ENCODE results near the gene CMTM3.
"Not testable (repeated sequence)": the region's sequence is repeated elsewhere in the genome, so short reads cannot be mapped to it uniquely, and the experiment has no call there.

Gene CMTM3

DNA sequence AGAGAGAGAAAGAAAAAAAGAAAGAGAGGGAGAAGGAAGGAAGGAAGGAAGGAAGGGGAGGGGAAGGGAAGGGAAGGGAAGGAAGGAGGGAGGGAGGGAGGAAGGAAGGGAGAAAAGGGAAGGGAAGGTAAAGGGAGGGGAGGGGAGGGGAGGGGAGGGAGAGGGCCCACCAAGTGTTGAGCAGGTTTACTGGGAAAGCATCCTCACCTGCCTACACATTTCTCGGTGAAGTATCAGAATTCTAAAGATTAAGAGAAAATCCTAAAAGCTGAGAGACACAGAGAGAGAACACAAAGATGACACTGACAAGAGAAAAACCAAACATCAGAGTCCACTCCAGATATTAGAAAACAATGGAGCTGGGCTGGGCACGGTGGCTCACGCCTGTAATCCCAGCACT lies 12.3 kb upstream of the CMTM3 start:
- H3K79me2 ChIP-seq (ENCODE audit: insufficient read depth, low read depth), result no peaks in the 10 kb centered on the region
- H3K4me2 ChIP-seq, result no peak overlapping the region
- no peak overlapping the region for H3K9ac ChIP-seq
- no peak overlapping the region for H3K4me3 ChIP-seq (IDR thresholded peaks at IDR 0.05; ENCODE audit: insufficient read depth, low read depth, low read length)
- TF ChIP-seq, protein P1, sequence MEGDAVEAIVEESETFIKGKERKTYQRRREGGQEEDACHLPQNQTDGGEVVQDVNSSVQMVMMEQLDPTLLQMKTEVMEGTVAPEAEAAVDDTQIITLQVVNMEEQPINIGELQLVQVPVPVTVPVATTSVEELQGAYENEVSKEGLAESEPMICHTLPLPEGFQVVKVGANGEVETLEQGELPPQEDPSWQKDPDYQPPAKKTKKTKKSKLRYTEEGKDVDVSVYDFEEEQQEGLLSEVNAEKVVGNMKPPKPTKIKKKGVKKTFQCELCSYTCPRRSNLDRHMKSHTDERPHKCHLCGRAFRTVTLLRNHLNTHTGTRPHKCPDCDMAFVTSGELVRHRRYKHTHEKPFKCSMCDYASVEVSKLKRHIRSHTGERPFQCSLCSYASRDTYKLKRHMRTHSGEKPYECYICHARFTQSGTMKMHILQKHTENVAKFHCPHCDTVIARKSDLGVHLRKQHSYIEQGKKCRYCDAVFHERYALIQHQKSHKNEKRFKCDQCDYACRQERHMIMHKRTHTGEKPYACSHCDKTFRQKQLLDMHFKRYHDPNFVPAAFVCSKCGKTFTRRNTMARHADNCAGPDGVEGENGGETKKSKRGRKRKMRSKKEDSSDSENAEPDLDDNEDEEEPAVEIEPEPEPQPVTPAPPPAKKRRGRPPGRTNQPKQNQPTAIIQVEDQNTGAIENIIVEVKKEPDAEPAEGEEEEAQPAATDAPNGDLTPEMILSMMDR (conservative IDR thresholded peaks at IDR 0.05; ENCODE audit: low read depth, low read length), result no peak
- H2AFZ ChIP-seq (ENCODE audit: low read depth), result no peak overlapping the region
- peaks cover 12% of the 10 kb centered on the region for H3K4me1 ChIP-seq (ENCODE audit: low read depth, poor library complexity, severe bottlenecking)
- H3K27ac ChIP-seq, result no peak overlapping the region
- H4K20me1 ChIP-seq (ENCODE audit: insufficient read depth), result no peaks in the 10 kb centered on the region
- peaks cover 7% of the 10 kb centered on the region; the same call in 1 of the 2 replicates for H3K27me3 ChIP-seq (ENCODE audit: insufficient read depth, low read depth)
- H3K36me3 ChIP-seq (ENCODE audit: insufficient read depth), result no peaks in the 10 kb centered on the region

DNA sequence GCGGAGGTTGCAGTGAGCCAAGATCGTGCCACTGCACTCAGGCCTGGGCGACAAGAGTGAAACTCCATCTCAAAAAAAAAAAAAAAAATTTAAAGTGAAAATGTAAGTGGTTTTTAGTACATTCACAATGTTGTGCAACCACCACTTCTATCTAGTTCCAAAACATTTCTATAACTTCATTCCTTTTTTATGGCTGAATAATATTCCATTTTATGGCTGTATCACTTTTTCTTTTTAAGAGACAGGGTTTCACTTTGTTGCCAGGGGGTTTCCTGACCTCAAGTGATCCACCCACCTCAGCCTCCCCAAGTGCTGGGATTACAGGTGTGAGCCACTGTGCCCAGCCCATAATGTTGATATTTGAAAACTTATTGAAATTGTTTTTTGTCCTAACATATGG lies 11.7 kb upstream of the CMTM3 start:
- Histone ChIP-seq H2AFZ (ENCODE audit: low read depth) (no peak overlapping the region), H3K27me3 (ENCODE audit: insufficient read depth, low read depth) (peaks cover 7% of the 10 kb centered on the region; the same call in 1 of the 2 replicates), H3K4me3 (IDR thresholded peaks at IDR 0.05; ENCODE audit: insufficient read depth, low read depth, low read length) (no peak overlapping the region), H3K79me2 (ENCODE audit: insufficient read depth, low read depth) (no peaks in the 10 kb centered on the region), H3K4me1 (ENCODE audit: low read depth, poor library complexity, severe bottlenecking) (peaks cover 12% of the 10 kb centered on the region), H3K27ac (no peak overlapping the region), H4K20me1 (ENCODE audit: insufficient read depth) (no peaks in the 10 kb centered on the region), H3K36me3 (ENCODE audit: insufficient read depth) (no peaks in the 10 kb centered on the region), H3K4me2 (no peak overlapping the region), H3K9ac (no peak overlapping the region)
- TF ChIP-seq, protein P1 (conservative IDR thresholded peaks at IDR 0.05; ENCODE audit: low read depth, low read length), result no peak

DNA sequence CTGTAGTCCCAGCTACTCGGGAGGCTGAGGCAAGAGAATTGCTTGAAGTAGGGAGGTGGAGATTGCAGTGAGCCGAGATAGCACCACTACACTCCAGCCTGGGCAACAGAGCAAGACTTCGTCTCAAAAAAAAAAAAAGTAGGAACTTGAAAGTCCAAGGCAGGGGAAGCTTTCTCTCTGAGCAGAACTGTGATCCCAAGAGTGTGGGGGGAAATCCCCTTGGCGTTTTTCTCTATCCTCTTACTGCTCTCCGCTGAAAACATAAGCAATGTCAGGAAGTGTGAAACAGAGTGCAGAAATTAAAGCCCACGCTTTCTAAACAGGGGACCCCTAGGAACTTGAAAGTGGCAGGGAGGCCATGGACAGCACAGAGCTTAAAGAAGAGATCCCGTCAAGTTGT lies 9.8 kb upstream of the CMTM3 start:
- TF ChIP-seq, protein P1 (conservative IDR thresholded peaks at IDR 0.05; ENCODE audit: low read depth, low read length), result no peak
- Histone ChIP-seq H4K20me1 (ENCODE audit: insufficient read depth) (no peaks in the 10 kb centered on the region), H3K27me3 (ENCODE audit: insufficient read depth, low read depth) (peaks cover 7% of the 10 kb centered on the region; the same call in 1 of the 2 replicates), H3K4me1 (ENCODE audit: low read depth, poor library complexity, severe bottlenecking) (peaks cover 9% of the 10 kb centered on the region), H3K79me2 (ENCODE audit: insufficient read depth, low read depth) (no peaks in the 10 kb centered on the region), H3K4me2 (no peak overlapping the region), H2AFZ (ENCODE audit: low read depth) (no peak overlapping the region), H3K27ac (no peak overlapping the region), H3K36me3 (ENCODE audit: insufficient read depth) (no peaks in the 10 kb centered on the region), H3K9ac (no peak overlapping the region), H3K4me3 (IDR thresholded peaks at IDR 0.05; ENCODE audit: insufficient read depth, low read depth, low read length) (no peak overlapping the region)

DNA sequence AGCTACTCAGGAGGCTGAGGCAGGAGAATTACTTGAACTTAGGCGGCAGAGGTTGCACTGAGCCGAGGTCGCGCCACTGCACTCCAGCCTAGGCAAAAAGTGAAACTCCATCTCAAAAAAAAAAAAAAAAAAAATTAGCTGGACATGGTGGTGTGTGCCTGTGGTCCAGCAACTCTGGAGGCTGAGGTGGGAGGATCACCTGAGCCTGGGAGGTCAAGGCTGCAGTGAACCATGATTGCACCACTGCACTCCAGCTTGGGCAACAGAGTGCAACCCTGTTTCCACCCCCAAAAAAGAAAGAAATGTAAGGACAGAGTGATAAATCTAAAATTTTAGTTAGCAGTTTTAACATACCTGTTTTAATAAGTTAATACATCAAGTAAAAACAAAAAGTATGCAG lies 7.9 kb upstream of the CMTM3 start:
- not testable (repeated sequence) for H3K4me2 ChIP-seq; H3K79me2 ChIP-seq (ENCODE audit: insufficient read depth, low read depth); H3K4me3 ChIP-seq (IDR thresholded peaks at IDR 0.05; ENCODE audit: insufficient read depth, low read depth, low read length); H4K20me1 ChIP-seq (ENCODE audit: insufficient read depth); H3K27ac ChIP-seq; H3K36me3 ChIP-seq (ENCODE audit: insufficient read depth); H2AFZ ChIP-seq (ENCODE audit: low read depth); H3K27me3 ChIP-seq (ENCODE audit: insufficient read depth, low read depth); H3K9ac ChIP-seq; H3K4me1 ChIP-seq (ENCODE audit: low read depth, poor library complexity, severe bottlenecking)

DNA sequence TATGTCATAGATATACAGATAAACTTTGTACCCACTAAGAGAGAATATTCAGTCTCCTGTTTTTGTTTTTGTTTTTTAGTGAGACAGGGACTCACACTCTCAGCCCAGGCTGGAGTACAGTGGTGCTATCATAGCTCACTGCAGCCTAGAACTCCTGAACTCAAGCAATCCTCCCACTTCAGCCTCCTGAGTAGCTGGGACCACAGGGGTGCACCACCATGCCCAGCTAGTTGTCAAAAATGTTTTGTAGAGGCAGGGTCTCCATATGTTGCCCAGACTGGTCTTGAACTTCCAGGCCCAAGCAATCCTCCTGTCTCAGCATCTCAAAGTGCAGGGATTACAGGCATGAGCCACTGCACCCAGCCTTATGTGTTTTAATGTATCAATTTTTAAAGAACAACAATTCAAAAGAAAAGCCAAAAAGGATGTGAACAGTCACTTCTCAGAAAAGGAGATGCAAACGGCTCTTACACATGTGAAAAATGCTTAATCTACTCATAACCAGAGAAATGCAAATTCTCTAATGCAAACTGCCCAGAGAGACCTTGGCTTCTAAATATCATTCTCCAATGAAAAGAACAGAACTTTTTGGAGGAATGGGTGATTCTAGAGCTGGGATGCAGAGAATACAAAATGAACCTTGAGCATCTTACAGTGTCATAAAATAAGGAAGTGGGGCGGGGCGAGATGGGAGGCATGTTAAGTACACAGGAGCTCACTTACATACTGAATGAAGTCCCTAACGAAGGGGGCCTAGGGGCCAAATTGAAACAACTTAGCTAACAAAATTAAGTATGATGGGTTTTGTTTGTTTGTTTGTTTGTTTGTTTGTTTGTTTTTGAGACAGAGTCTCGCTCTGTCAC lies 7.3 kb upstream of the CMTM3 start:
- TF ChIP-seq, protein P1 (conservative IDR thresholded peaks at IDR 0.05; ENCODE audit: low read depth, low read length), result no peak
- Histone ChIP-seq H4K20me1 (ENCODE audit: insufficient read depth) (no peaks in the 10 kb centered on the region), H3K36me3 (ENCODE audit: insufficient read depth) (no peaks in the 10 kb centered on the region), H3K4me1 (ENCODE audit: low read depth, poor library complexity, severe bottlenecking) (no peaks in the 10 kb centered on the region), H3K9ac (no peak overlapping the region), H3K27me3 (ENCODE audit: insufficient read depth, low read depth) (no peaks in the 10 kb centered on the region; the same call in 1 of the 2 replicates), H2AFZ (ENCODE audit: low read depth) (no peak overlapping the region), H3K4me2 (no peak overlapping the region), H3K27ac (no peak overlapping the region), H3K79me2 (ENCODE audit: insufficient read depth, low read depth) (no peaks in the 10 kb centered on the region), H3K4me3 (IDR thresholded peaks at IDR 0.05; ENCODE audit: insufficient read depth, low read depth, low read length) (no peak overlapping the region)
